NT2/D1 (cell line): ENCODE data around the gene ADAMTSL2.

Experiments
- SUZ12 ChIP-seq: IDR thresholded peaks from 2 replicates; pipeline ENCODE4 v1.6.1; 2011; ENCODE audit not compliant: insufficient read length, insufficient read depth; ENCODE audit errors: extremely low read depth
- YY1 ChIP-seq: IDR thresholded peaks from 2 replicates; pipeline ENCODE4 v1.6.1; 2011; ENCODE audit not compliant: insufficient read length, insufficient read depth
- ZNF274 ChIP-seq: IDR thresholded peaks from 2 replicates; pipeline ENCODE4 v1.6.1; 2011; ENCODE audit warnings: mild to moderate bottlenecking, low read depth, low read length

DNA sequence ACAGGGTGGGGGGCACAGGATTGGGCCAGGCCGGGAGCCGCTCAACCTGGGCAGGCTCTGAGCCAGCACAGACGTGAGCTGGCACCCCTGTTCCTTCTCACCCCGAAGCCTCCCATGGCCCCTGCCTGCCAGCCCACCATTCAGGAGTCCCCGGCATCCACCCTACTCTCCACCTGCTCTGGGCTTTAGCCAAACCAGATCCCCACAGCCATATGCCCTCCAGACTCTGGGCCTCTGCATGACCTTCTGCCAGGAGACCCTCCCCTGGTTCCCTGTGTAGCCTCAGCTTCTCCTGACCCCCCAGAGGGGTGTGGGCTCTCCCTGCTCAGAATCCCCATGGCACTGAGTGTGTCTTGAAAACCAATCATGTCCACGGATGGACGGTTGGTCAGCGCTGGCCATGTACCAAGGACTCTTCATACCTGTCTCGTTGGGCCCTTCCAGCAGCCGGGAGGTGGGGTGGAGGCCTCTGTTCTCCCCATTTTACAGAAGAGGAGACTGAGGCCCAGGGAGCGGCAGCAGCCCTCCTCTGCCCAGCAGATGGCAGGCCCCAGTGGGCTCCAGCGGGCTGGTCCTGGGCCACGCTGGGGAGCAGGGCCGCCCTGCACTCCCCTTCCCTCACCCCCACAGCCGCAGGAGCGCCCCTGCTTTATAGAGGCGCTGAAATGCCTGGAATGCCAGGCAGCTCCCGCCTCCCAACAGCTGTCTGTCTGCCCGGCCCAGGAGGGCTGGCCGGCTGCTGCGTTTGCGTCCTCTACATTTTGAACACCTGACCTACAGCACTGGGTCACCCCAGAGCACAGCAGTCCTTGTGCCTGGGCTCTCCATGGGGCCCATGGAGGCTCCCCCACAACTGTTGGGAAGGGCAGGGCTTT is 6.3 kb upstream of the ADAMTSL2 start:
- TF ChIP-seq ZNF274 (no peak), YY1 (no peak), SUZ12 (no peak)
